Thymus (tissue), 11 donors: ENCODE measurements around the gene CENPV. TPM values are rescaled to one million over a fixed set of nuclear protein-coding genes. Genes with fewer than 3 reads are reported as not detected.
"Not testable (repeated sequence)": the region's sequence is repeated elsewhere in the genome, so short reads cannot be mapped to it uniquely, and the experiment has no call there.

Source experiments
- DNase-seq, 9 donors: peaks; one replicate each; pipeline ENCODE4 v3.0.0-alpha.2; 2013; ENCODE audit warnings: low spot score in 9 of 9, low read depth in 6 of 9, missing footprints in 1 of 9
- H3K27ac ChIP-seq, 2 donors: one replicate each; pipeline ENCODE4 v1.5.1; 2013; ENCODE audit warnings: control low read depth in 1 of 2, low read depth in 1 of 2, low read length in 1 of 2, mild to moderate bottlenecking in 1 of 2, moderate library complexity in 1 of 2
- H3K27me3 ChIP-seq, 2 donors: one replicate each; pipeline ENCODE4 v1.5.1; 2013; ENCODE audit warnings: low read length in 1 of 2; ENCODE audit not compliant: control insufficient read depth in 2 of 2, insufficient read depth in 1 of 2
- H3K36me3 ChIP-seq, 2 donors: one replicate each; pipeline ENCODE4 v1.5.1; 2013; ENCODE audit warnings: low read length in 1 of 2, mild to moderate bottlenecking in 1 of 2, moderate library complexity in 1 of 2; ENCODE audit not compliant: control insufficient read depth in 2 of 2, insufficient read depth in 2 of 2
- H3K4me1 ChIP-seq, 2 donors: one replicate each; pipeline ENCODE4 v1.5.1; 2013; ENCODE audit warnings: low read length in 2 of 2; ENCODE audit not compliant: control insufficient read depth in 2 of 2, insufficient read depth in 2 of 2
- H3K4me3 ChIP-seq, 2 donors: one replicate each; pipeline ENCODE4 v1.5.1; 2013; ENCODE audit warnings: low read length in 2 of 2, control low read depth in 1 of 2, mild to moderate bottlenecking in 1 of 2
- H3K9me3 ChIP-seq, 2 donors: one replicate each; pipeline ENCODE4 v1.5.1; 2013; ENCODE audit warnings: low read length in 1 of 2, mild to moderate bottlenecking in 1 of 2; ENCODE audit not compliant: control insufficient read depth in 2 of 2, insufficient read depth in 1 of 2
- WGBS: extraction: QIAGEN DNeasy Blood & Tissue Kit; methylation state at CpG from one replicate; pipeline ENCODE4 v1.1.7; 2013; 5-methylcytosine and 5-hydroxymethylcytosine counted together
- polyA plus RNA-seq: library from polyadenylated mRNA; stranded (reverse); fragments of 200-250 nt; gene quantifications from one replicate; pipeline ENCODE4 v1.2.3, GENCODE V29; 2013
- total RNA-seq: library from RNA; stranded (reverse); fragments of 120-200 nt; gene quantifications from one replicate; pipeline ENCODE4 v1.2.4, GENCODE V29; 2013
- donor health status: healthy.

CENPV gene
- total and polyA plus RNA-seq, 2 donors = 85.2 to 108 TPM

GRCh38 chr17:16297367-16298139 lies 55.7 kb downstream of the CENPV start:
- Histone ChIP-seq H3K4me3 (no peak overlapping the region), H3K36me3 (no peaks in the 10 kb centered on the region), H3K27me3 (no peaks in the 10 kb centered on the region), H3K27ac (no peak overlapping the region), H3K4me1 (peaks cover 6 to 13% of the 10 kb centered on the region in 2 donors), H3K9me3 (no peaks in the 10 kb centered on the region)
- WGBS = 96% methylated on average over 11 of the region's 11 CpGs
- DNase-seq = no peak

DNA sequence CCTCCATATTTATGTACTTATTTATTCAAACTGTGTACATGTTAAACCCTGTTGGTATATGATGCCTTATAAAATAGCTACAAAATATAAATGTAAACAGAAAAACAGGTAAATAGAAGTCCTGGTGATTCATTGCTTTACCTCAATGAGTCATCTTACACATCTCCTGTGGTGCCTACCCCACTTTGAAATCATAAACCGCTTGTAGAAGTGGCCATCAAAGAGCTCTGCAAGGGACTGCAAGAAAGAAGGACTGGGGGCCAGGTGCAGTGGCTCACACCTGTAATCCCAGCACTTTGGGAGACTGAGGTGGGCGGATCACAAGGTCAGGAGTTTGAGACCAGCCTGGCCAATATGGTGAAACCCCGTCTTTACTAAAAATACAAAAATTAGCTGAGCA lies 57.2 kb downstream of the CENPV start:
- peaks cover 6 to 15% of the 10 kb centered on the region in 2 donors for H3K4me1 ChIP-seq
- H3K9me3 ChIP-seq, H3K27me3 ChIP-seq, DNase-seq, H3K36me3 ChIP-seq, H3K27ac ChIP-seq, H3K4me3 ChIP-seq: not testable (repeated sequence)
- WGBS = 90% methylated on average over 3 of the region's 3 CpGs

DNA sequence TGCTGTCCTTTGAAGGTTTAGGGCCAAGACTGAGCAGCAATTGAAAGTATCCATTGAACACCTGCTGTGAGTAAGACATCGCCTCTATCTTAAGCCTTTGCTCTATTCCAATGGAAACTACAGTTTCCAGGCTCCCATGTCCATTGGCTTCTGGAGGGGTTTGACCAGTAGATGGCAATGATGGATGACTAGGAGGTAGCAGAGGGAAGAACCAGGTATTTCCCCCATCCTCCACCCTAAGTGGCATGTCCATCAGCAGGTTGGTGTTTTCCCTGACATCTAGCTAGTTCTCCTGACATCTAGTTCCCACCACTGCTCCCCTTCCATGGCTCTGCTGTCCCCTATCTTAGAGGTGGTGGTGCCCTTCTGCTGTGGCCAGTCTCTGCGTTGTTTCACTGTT lies 58.7 kb downstream of the CENPV start:
- no peaks in the 10 kb centered on the region for H3K9me3 ChIP-seq
- no peaks in the 10 kb centered on the region for H3K27me3 ChIP-seq
- H3K4me3 ChIP-seq = no peak overlapping the region
- 98% methylated on average over 2 of the region's 2 CpGs for WGBS
- no peak for DNase-seq
- peaks cover 6 to 15% of the 10 kb centered on the region in 2 donors for H3K4me1 ChIP-seq
- no peak overlapping the region for H3K27ac ChIP-seq
- H3K36me3 ChIP-seq = no peaks in the 10 kb centered on the region

- Histone ChIP-seq H3K4me1 (peaks cover 6 to 15% of the 10 kb centered on the region in 2 donors), H3K36me3 (no peaks in the 10 kb centered on the region), H3K27me3 (no peaks in the 10 kb centered on the region), H3K27ac (no peak overlapping the region), H3K9me3 (no peaks in the 10 kb centered on the region), H3K4me3 (no peak overlapping the region)
- 94% methylated on average over 3 of the region's 3 CpGs for whole genome bisulfite sequencing
- no peak for DNase-seq
These were observed 59.3 kb downstream of the CENPV start for GRCh38 chr17:16293931-16294330.

Other genes starting within 250 kb of the CENPV start
- 62.2 TPM for gene NCOR1, start 137.9 kb downstream of the CENPV start, total RNA-seq
- gene NCOR1, start 137.9 kb downstream of the CENPV start, polyA plus RNA-seq = 51.5 TPM
- gene PIGL, start 136.3 kb downstream of the CENPV start, total RNA-seq = 16.7 TPM
- gene PIGL, start 136.3 kb downstream of the CENPV start, polyA plus RNA-seq = 31.1 TPM
- 2,286 TPM for gene UBB, start 27.6 kb upstream of the CENPV start, total RNA-seq
- 820 TPM for gene UBB, start 27.6 kb upstream of the CENPV start, polyA plus RNA-seq
- 29.0 TPM for gene TRPV2, start 62.1 kb upstream of the CENPV start, total RNA-seq
- gene TRPV2, start 62.1 kb upstream of the CENPV start, polyA plus RNA-seq = 39.8 TPM
- 1.6 TPM for gene LRRC75A, start 138.7 kb upstream of the CENPV start, total RNA-seq
- 2.1 TPM for gene LRRC75A, start 138.7 kb upstream of the CENPV start, polyA plus RNA-seq
- 4.9 TPM for gene ZNF287, start 215.7 kb upstream of the CENPV start, total RNA-seq
- 7.6 TPM for gene ZNF287, start 215.7 kb upstream of the CENPV start, polyA plus RNA-seq